OCI-LY7 (cell line): ENCODE results near the gene STX4. TPM values are rescaled to one million over a fixed set of nuclear protein-coding genes. Genes with fewer than 3 reads are reported as not detected.
A peak's percentile ranks its signal among the peaks of the same experiment; 100 is the strongest.

ENCODE experiments used
- BruUV-seq: library from RNA; stranded (reverse); fragments of 400-500 nt; replicated peaks from 2 replicates; lab custom pipeline; 2021; lab: Mats Ljungman, UMichigan
- CTCF ChIA-PET: fragments of 300-600 bp; sonication (Branson Sonifier 250); formaldehyde crosslinking; loops from one replicate; lab custom pipeline; 2022; ENCODE audit warnings: antibody characterized with exemption; ENCODE audit not compliant: unreplicated experiment; lab: Charles Lee
- POLR2A ChIA-PET: fragments of 300-600 bp; sonication (Branson Sonifier 250); formaldehyde crosslinking; loops from one replicate; lab custom pipeline; 2022; ENCODE audit warnings: antibody characterized with exemption; lab: Charles Lee
- DNase-seq: peaks from one replicate; pipeline ENCODE4 v3.0.0-alpha.2; 2015; ENCODE audit warnings: low spot score
- H2AFZ ChIP-seq: fragments of 200-600 bp; sonication (generic), shearing (Covaris generic); 2 replicates; pipeline ENCODE4 v1.6.1; 2014; ENCODE audit warnings: mild to moderate bottlenecking, antibody characterized with exemption, low read length, moderate library complexity
- H3K27ac ChIP-seq: fragments of 200-600 bp; sonication (generic); 2 replicates; pipeline ENCODE4 v1.5.1; 2014; ENCODE audit warnings: mixed run types, low read depth, mild to moderate bottlenecking, moderate library complexity, low read length, inconsistent platforms; ENCODE audit not compliant: poor library complexity, severe bottlenecking
- H3K36me3 ChIP-seq: fragments of 200-600 bp; sonication (generic); 2 replicates; pipeline ENCODE4 v1.6.1; 2014; ENCODE audit warnings: mild to moderate bottlenecking, antibody characterized with exemption, low read length, moderate library complexity, mixed read lengths; ENCODE audit not compliant: insufficient read depth
- H3K4me1 ChIP-seq: fragments of 200-600 bp; sonication (generic); 2 replicates; pipeline ENCODE4 v1.5.1; 2014; ENCODE audit warnings: mild to moderate bottlenecking, low read length; ENCODE audit not compliant: insufficient read depth, poor library complexity, severe bottlenecking
- H3K4me2 ChIP-seq: fragments of 200-600 bp; sonication (generic); 2 replicates; pipeline ENCODE4 v1.6.1; 2014; ENCODE audit warnings: mild to moderate bottlenecking, low read length
- H3K4me3 ChIP-seq: fragments of 200-600 bp; sonication (generic); 2 replicates; pipeline ENCODE4 v1.5.1; 2014; ENCODE audit warnings: mild to moderate bottlenecking, low read depth, low read length; ENCODE audit not compliant: poor library complexity, severe bottlenecking
- H3K79me2 ChIP-seq: fragments of 200-600 bp; sonication (generic); 2 replicates; pipeline ENCODE4 v1.6.1; 2016; ENCODE audit warnings: low read depth, mild to moderate bottlenecking, low read length, moderate library complexity, mixed read lengths; ENCODE audit not compliant: insufficient read depth
- H3K9me2 ChIP-seq: fragments of 200-600 bp; sonication (generic); 2 replicates; pipeline ENCODE4 v1.6.1; 2016; ENCODE audit warnings: mild to moderate bottlenecking, low read length, mixed read lengths; ENCODE audit not compliant: insufficient read depth
- H3K9me3 ChIP-seq: fragments of 200-600 bp; sonication (generic); 2 replicates; pipeline ENCODE4 v1.6.1; 2014; ENCODE audit warnings: mild to moderate bottlenecking, mixed run types, low read length, mixed read lengths
- H4K20me1 ChIP-seq: fragments of 200-600 bp; sonication (generic); 2 replicates; pipeline ENCODE4 v1.6.1; 2014; ENCODE audit warnings: mild to moderate bottlenecking, antibody characterized with exemption, low read length, moderate library complexity, mixed read lengths; ENCODE audit not compliant: insufficient read depth
- CTCF ChIP-seq: fragments of 200-600 bp; sonication (generic); conservative IDR thresholded peaks from 2 replicates; pipeline ENCODE4 v1.5.1; 2014; ENCODE audit warnings: mild to moderate bottlenecking, antibody characterized with exemption, low read length, moderate library complexity, mixed read lengths
- EZH2phosphoT487 ChIP-seq: fragments of 200-600 bp; sonication (generic); IDR thresholded peaks from 2 replicates; pipeline ENCODE4 v1.6.1; 2018; ENCODE audit warnings: low read depth, borderline replicate concordance, mild to moderate bottlenecking, mixed run types, antibody characterized with exemption, low read length, moderate library complexity, mixed read lengths
- intact Hi-C: fragments of 100-400 bp; cut with micrococcal nuclease; formaldehyde crosslinking; loops from one replicate; pipeline ENCODE4 v1.10.0; 2022; ENCODE audit not compliant: unreplicated experiment
- total RNA-seq, 2 experiments: library from RNA; depleted of rRNA in 1 of 2; stranded (reverse); fragments of >200 nt in 1 of 2; shearing (Covaris generic) in 1 of 2; gene quantifications; 2 replicates each; pipeline ENCODE4 v1.2.3, GENCODE V29; 2014 to 2022

The STX4 gene
- total RNA-seq, 2 experiments from 2014 or later: 16.6 to 40.5 TPM

DNA sequence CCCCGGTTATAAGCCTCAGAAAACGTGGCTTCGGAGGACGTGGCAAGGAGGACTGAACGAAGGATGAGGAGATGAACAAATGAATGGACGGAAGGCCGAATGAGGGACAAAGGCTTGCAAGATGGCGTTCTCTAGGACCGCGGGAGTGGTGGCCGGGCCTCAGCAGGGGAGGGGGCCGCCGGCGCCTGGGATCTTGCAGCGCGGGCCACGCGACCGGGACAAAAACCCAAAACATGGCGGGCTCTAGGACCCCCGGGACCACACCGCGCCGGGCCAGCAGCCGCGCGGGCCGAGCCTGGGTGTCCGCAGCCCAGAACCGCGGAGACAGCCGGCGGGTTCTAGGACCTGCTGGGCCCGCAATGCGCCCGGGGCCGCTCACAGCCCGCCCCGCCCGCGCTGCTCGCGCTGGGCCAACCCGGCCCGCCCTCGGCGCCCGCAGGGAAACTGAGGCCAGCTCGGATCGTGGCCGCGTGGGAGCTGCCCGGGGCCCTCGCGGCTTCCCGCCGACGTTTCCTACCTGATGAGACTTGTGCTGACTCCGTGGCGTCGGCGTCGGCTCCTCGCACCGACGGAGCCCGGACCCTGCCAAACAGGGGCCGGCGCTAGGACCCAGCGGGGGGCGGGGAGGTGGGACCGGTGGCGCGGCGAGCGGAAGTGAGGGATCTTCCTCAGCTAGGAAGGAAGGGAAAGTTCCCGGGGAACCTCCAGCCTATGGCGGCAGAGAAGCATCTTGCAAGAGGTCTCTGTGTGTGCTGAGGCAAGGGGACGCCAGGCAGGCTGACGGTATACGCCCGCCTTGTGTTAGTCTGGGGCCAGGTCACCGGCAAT lies 40.0 kb downstream of the STX4 start:
- Histone ChIP-seq H3K4me1 (peaks cover 15% of the 10 kb centered on the region), H3K9me3 (no peaks in the 10 kb centered on the region), H3K9me2 (no peaks in the 10 kb centered on the region), H4K20me1 (no peaks in the 10 kb centered on the region), H3K36me3 (peaks cover 24% of the 10 kb centered on the region), H2AFZ (peak overlapping the region; percentile 75), H3K79me2 (peaks cover 55% of the 10 kb centered on the region), H3K27ac (peak overlapping the region; percentile 84), H3K4me3 (peak overlapping the region; percentile 88), H3K4me2 (peak overlapping the region; percentile 95)
- TSS peak; percentile 73 for BruUV-seq
- ChIA-PET POLR2A (interaction anchor here (0.5 to 1.7 kb wide), 5 partner anchors 19 to 386 kb away, joined by 3 to 7 read pairs (median 3); partner anchors contain the start of genes ARMC5, KAT8 and VKORC1), CTCF (interaction anchor here (0.6 kb wide), 1 partner anchor 44 kb away, joined by 8 read pairs; the partner anchor contains the start of gene KAT8)
- peak; percentile 89 for DNase-seq
- TF ChIP-seq CTCF (no peak), EZH2phosphoT487 (no peak)
- intact Hi-C loops: loop anchor here (1.0 to 5.0 kb wide), 3 partner anchors 69 to 116 kb away; partner anchors contain the start of gene SETD1A

GRCh38 chr16:31073970-31074813 lies 40.8 kb downstream of the STX4 start, which contains the start of the genes ZNF646 and ZNF668:
Gene ZNF646 (plus strand): TSS chr16:31074422. CDS start chr16:31076325, 1,903 bp downstream.
Gene ZNF668 (minus strand): TSS chr16:31074240. CDS start chr16:31064459, 9,781 bp downstream.
- Histone ChIP-seq H3K4me3 (peak within 1 kb of the TSS; percentile 88), H3K27ac (peak within 1 kb of the TSS; percentile 84), H3K9me2 (no peaks in the 10 kb centered on the region), H2AFZ (peak within 1 kb of the TSS; percentile 75), H4K20me1 (no peaks in the 10 kb centered on the region), H3K4me1 (peaks cover 15% of the 10 kb centered on the region), H3K36me3 (peaks cover 33% of the 10 kb centered on the region), H3K9me3 (no peaks in the 10 kb centered on the region), H3K4me2 (peak within 1 kb of the TSS; percentile 95), H3K79me2 (peaks cover 54% of the 10 kb centered on the region)
- DNase-seq: peak; percentile 100
- TF ChIP-seq CTCF: no peak
- no peak for TF ChIP-seq EZH2phosphoT487
- ChIA-PET POLR2A (interaction anchor here (0.5 to 1.7 kb wide), 5 partner anchors 19 to 385 kb away, joined by 3 to 7 read pairs (median 5); partner anchors contain the start of genes ARMC5, KAT8 and VKORC1), CTCF (interaction anchor here (0.6 kb wide), 1 partner anchor 43 kb away, joined by 8 read pairs; the partner anchor contains the start of gene KAT8)
- no TSS peak for BruUV-seq
- intact Hi-C loops: loop anchor here (1.0 to 5.0 kb wide), 7 partner anchors 20 to 385 kb away; partner anchors contain the start of genes ARMC5, KAT8, SETD1A and VKORC1
